ENCODE results near the gene PREB.
"Not testable (repeated sequence)": the region's sequence is repeated elsewhere in the genome, so short reads cannot be mapped to it uniquely, and the experiment has no call there.

The PREB gene

DNA sequence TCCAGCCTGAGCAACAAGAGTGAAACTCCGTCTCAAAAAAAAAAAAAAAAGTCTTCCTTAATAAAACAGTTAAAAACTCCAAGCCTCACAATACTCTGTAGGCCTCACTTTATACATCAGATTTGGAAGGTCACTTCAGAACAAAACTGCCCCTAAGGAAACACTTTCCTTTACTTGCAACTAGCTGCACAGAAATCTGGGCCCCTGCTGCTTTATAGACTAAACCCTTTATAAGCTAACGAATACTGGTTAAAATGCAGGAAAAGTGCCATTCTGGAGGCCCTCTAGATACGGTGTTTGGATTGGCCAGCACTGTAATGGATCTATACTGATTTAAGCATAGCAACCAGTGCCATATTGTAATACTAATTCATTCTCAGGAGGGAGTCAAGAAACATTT lies 9.3 kb downstream of the PREB start:
- no peak for DNase-seq

DNA sequence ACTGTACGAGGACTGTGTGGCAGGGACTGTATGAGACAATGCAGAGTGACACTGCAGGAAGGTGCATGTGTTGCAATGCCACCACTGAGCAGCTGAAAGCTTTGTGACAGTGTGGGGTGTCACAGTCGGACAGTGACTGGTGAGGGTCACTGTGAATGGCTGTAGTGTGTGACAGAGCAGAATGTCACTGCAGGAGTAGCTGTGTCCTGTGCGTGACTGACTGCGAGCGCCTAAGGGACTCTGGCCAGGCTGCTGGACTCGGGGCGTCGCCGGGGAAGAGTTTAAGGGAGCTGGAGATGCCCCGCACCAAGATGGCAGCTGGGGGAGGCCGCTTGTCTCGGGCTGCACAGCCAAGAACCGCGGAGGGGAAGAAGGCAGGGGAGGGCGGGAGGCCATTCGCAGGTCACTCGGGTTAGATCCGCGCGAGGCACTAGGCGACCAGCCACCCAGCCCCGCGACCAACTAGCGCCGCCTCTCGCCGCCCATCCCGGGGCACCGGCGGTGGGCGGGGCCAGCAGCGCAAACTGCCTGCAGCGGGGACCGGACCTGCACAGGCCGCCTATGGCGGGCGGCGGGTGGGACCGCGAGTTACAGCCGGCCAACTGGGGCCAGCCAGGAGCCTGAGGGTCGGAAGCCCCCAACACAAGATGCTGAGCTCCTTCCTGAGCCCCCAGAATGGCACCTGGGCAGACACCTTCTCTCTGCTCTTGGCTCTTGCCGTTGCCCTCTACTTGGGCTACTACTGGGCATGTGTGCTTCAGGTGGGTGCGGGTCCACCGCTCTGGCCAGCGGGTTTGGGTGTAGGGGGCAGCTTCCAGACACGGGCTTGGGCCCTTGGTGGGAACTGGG lies 10.9 kb downstream of the PREB start, which contains the start of gene ABHD1:
Gene ABHD1 (plus strand): TSS at position 514 of the 849 bp plus-strand sequence. CDS start 134 bp downstream, at position 648.
- DNase-seq = no peak

DNA sequence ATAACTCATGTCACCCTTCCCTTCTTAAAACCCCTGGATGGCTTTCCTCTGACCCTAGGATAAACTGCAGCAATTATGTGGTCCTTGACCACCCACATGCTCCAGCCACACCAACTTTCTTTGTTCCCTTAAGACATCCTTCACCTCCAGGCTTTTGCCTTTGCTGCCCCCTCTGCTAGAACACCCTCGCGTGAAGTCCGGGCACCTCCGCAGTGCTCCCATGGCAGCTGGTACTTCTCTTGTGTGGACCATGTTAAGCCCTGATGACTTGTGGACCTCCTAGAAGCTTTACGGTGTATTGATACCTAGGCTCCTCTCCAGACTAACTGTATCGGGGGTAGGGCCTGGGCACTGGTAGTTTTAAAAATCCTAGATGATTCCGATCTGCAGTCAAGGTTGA lies 11.6 kb downstream of the PREB start:
- no peak for DNase-seq

DNA sequence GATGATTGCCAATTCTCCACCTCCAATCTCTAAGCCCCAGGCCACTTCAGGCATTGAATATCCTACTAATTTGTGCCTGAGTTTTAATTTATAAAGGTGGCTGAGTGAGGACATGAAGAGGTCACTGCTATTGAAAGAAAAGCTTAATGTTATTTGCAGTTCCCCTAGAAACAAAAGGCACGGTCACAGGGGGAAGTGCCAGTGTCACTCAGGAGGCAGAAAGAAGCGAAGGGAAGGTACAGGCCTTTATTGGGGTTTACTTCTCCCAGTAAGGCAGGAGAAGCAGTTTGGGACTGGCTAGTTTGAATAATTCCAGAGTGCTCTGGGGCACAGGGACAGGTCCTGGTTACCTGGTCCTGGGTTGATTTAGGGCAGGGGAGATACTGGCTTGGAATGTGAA lies 12.5 kb downstream of the PREB start:
- DNase-seq = no peak

DNA sequence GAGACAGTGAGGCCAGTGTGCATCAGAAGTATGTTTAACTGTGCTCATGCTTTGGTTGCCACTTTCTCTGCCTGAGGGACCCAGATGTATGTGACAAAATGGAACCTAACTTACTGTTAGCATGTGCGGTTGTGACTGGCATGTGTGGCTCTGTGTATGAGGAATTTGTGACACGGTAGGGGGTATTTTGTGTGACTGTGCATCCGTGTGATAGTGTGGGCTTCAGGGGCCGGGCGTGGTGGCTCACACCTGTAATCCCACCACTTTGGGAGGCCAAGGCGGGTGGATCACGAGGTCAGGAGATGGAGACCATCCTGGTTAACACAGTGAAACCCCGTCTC lies 15.1 kb downstream of the PREB start:
- not testable (repeated sequence) for DNase-seq

DNA sequence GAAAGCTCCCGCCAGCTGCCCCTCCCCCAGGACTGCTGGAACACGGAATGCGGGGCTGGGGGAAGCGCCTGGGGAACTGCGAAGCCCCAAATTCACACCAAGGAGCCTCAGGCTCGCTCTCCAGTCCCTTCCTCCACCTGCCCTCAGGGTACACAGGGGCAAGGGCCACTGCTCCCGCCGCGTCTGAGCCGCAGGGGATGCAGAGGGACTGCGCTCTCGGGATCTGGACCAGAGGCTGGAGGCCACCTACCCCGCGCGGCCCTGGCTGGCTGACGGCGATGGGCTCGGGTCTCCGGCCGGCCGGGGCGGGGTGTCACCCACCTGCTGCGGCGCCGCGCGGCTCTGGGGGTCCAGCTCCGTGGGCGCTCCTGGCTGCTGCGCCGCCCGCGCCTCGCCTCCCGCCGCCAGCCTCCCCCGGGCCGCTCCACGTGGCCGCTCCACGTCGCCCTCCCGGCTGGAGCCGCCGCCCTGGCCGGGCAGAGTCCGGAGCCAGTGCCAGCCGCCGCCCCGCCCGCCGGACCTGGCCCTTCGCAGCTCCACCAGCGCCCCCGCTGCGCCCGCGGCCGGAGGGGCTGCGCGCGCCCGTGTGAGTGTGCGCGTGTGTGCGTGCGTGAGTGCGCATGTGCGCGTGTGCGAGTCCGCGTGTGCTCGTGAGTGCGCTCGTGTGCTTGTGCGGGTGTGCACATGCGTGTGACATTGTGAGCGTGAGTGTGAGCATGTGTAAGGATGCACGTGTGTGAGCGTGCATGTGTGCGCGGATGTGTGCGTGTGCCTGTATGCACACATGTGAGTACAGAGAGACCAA lies 15.7 kb downstream of the PREB start, which contains the start of gene CGREF1:
Gene CGREF1 (minus strand): TSS at position 604 of the 805 bp plus-strand sequence. CDS start 14,762 bp downstream, outside the sequence.
- DNase-seq = no peak

DNA sequence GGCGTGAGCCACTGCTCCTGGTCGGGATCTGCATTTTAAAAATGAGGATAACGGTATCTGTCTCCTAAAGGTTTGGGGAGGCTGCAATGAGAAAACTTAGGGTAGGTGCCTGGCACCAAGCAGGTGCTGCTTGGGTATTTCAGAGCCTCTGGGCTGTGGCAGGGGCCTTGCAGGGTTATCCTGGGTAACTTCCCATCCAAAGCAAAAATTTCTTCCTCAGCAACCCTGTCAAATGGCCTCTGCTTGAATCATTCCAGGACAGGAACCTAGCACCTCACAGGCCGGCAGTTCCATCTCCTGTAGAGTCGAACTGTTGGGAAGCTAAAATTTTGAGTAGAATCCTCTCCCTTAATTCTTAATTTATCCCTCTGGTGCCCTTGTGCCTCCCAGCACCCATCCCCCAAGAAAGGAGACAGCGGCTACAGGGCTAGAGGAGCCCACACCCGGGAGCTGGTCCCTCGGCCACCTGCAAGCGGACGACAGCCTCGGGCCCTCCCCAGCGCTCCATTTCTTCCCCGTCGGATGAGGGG lies 16.4 kb downstream of the PREB start:
- no peak for DNase-seq

DNA sequence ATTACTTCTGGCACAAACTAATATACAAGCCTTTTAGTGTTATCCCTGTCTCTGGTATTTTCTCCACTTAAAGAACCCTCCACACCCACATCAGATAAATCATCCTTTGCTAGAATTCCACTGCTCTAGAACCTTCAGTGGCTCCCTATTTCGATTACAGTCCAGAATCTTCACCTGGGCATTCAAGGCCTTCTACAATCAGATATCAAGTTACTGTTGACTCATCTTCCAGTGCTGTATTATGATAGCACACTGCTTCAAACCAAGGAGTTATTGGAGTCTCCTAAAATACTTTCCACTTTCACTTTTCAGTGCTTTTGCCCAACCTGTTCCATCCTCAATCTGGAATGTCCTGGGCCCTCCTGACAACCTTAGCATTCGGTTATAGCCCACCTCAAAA lies 18.9 kb downstream of the PREB start:
- DNase-seq = no peak

DNA sequence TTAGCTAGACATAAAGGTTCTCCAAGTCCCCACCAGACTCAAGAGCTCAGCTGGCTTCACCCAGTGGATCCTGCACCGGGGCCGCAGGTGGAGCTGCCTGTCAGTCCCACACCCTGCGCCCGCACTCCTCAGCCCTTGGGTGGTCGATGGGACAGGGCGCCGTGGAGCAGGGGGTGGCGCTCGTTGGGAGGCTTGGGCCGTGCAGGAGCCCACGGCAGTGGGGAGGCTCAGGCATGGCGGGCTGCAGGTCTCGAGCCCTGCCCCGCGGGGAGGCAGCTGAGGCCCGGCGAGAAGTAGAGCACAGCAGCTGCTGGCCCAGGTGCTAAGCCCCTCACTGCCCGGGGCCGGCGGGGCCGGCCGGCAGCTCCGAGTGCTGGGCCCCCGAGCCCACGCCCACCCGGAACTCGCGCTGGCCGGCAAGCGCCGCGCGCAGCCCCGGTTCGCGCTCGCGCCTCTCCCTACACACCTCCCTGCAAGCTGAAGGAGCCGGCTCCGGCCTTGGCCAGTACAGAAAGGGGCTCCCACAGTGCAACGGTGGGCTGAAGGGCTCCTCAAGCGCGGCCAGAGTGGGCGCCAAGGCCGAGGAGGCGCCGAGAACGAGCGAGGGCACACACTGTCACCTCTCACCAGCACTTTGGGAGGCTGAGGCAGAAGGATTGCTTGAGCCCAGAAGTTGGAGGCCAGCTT lies 22.9 kb downstream of the PREB start:
- DNase-seq = not testable (repeated sequence)

DNA sequence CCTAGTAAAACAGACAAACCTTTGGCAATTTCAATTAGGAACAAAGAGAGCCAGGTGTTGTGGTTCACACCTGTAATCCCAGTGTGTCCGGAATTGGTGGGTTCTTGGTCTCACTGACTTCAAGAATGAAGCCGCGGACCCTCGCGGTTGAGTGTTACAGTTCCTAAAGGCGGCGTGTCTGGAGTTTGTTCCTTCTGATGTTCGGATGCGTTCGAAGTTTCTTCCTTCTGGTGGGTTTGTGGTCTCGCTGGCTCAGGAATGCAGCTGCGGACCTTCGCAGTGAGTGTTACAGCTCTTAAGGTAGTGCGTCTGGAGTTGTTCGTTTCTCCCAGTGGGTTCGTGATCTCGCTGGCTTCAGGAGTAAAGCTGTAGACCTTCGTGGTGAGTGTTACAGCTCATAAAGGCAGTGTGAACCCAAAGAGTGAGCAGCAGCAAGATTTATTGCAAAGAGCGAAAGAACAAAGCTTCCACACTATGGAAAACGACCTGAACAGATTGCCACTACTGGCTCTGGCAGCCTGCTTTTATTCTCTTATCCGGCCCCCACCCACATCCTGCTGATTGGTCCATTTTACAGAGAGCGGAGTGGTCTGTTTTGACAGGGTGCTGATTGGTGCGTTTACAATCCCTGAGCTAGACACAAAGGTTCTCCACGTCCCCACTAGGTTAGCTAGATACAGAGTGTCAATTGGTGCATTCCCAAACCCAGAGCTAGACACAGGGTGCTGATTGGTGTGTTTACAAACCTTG lies 23.7 kb downstream of the PREB start:
- not testable (repeated sequence) for DNase-seq

DNA sequence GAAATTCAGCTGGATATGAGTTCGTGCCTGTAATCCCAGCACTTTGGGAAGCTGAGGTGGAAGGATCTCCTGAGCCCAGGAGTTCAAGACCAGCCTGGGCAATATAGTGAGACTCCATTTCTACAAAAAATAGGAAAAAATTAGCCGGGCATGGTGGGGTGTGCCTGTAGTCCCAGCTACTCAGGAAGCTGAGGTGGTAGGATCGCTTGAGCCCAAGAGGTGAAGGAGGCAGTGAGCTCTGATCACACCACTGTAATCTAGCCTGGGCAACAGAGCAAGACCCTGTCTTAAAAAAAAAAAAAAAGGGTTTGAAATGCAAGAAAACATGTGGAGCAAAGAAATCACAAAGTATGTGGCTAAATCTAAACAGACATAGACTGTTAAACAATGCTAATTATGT lies 25.4 kb downstream of the PREB start:
- no peak for DNase-seq

DNA sequence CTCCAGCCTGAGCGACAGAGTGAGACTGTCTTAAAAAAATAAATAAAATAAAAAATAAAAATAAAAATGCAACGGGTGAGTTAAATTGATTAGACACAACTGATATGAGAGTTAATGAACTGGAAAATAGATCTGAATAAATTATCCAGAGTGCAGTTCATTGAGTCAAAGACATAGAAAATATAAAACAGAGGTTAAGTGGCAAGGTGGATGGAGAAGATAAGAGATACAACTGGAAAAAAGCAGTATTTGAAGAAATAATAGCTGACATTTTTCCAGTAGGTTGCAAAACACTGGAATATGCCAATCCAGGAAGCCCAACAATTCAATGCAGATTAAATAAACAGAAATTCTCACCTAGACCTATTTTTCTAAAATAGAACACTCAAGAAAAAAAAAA lies 26.2 kb downstream of the PREB start:
- no peak for DNase-seq

DNA sequence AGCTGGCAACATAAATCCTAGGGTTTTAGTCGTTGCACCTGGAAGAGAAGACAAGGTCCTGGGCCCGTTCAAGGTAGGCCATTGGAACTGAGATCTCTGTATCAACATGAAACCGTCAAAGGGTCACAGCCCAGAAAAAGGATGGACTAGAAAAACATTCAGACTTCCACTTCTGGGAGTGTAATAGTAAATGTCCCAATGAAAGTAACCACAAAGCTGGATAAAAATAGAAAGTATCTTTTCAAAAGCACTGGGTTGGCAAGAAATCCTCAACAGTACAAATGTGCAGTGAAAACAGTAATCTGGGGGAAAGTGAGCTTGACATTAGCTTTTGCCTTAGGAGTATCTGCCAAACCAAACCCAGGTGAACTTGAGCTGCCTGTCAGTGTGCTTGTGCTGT lies 28.5 kb downstream of the PREB start:
- no peak for DNase-seq

DNA sequence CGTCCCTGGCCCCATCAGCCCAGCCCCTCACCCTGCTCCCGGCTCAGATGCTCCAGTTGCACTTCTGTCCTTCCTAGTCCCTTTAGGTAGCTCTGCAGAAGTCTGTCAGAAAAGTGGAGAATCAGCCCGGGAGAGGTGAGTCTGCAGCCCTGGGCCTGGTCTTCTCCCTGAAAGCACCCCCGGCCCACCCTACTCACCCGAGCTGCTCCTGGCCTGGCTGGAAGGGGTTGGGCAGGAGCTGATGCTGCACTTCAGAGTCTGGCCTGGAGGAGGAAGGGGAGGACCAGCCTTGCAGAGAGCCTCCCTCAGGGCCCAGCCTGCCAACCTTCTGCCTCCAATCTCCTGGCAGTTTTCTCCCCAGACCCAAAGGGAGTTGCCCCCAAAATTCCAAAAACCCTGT lies 32.1 kb downstream of the PREB start:
- DNase-seq = no peak

DNA sequence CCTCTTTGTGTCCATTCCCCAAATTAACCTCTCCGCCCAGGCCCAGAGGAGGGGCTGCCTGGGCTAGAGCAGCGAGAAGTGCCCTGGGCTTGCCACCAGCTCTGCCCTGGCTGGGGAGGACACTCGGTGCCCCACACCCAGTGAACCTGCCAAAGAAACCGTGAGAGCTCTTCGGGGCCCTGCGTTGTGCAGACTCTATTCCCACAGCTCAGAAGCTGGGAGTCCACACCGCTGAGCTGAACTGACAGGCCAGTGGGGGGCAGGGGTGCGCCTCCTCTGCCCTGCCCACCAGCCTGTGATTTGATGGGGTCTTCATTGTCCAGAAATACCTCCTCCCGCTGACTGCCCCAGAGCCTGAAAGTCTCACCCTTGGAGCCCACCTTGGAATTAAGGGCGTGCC lies 34.4 kb downstream of the PREB start:
- no peak for DNase-seq

DNA sequence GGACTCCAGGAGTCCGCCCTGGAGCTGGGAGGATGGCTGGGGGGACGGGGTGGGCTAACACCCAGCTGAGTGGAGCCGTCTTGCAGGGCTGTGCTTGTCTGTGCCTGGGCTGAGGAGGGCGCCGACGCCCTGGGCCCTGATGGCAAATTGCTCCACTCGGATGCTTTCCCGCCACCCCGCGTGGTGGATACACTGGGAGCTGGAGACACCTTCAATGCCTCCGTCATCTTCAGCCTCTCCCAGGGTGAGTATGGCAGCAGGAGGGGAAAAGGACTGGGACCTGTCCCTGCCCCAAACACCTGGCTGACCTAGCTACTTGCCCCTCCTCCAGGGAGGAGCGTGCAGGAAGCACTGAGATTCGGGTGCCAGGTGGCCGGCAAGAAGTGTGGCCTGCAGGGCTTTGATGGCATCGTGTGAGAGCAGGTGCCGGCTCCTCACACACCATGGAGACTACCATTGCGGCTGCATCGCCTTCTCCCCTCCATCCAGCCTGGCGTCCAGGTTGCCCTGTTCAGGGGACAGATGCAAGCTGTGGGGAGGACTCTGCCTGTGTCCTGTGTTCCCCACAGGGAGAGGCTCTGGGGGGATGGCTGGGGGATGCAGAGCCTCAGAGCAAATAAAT lies 35.0 kb downstream of the PREB start:
- DNase-seq = no peak

DNA sequence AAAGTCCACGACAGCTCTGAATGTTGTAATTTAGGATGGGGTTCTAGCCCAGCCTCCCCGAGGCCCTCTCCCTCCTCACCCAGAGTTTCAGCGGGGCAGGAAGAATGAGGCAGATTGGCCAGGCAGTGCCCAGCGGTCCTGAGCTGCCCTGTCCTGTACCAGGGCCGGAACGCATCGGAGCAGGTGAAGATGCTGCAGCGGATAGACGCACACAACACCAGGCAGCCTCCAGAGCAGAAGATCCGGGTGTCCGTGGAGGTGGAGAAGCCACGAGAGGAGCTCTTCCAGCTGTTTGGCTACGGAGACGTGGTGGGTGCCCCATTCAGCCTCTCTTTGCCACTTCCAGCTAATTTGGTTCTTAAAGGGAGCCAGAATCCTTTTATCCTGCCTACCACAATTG lies 37.1 kb downstream of the PREB start:
- DNase-seq = no peak

DNA sequence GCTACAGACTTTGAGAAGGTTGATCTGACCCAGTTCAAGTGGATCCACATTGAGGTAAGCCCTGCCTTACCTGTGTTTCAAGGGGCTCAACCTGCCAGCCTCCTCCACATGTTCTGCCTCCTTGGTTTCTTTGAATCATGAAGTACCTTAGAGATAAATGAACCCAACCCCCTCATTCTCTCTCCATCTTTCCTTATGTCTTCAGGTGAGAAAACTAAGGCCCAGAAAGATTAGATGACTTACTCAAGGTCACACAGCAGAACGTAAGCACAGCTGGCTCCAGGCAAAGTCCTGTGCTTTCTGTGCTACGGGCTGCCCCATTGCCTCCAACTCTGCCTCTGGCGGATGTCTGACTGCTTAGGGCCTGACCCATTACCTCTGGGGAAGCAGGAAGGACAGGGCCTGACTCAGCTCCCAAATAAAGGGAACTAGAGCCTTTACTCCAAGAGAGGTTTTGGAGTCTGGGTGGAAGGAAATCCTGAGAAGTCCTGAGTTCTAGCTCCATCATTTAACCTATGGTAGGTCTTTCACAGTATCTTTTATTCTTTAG lies 37.6 kb downstream of the PREB start:
- DNase-seq = no peak

DNA sequence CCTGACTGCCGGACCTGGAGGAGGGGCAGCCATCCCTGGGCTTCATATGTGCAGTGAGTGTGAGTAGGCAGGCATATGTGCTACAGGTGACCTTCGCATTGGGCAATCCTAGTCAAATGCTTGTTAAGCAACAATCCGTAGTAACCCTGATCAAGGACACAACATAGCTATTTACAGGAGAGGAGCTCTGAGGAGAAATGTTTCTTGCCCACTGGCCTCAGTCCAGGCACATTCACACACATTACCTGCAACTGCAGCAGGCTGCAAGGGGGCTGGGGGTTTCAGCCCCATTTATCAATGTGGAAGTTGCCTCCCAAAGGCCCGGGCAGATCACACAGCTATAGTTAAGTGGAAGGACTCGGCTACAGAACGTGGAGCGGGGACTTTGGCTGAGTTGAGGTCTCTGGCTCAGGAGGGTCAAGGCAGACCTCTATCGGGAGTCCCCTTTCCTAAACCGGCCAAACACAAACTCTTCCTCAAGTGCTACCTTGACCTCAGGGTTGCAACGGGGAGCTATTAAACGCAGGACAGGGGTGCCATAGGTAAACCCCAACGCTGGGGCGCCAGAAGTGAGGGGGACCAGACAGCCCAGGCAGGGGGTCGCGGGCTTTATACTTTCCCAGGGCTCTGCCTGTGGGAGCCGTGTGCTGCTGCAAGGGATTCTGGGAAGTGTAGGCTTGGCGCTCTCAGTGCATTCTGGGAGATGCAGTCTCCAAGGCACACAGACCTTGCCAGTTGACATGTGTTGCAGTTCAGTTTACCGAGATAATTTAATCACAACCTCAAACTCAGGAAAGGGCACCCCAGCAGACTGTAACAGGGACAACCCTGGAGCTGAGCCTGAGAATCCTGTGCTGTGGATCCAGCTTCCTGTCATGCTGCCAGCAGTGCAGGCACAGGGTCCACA lies 38.4 kb downstream of the PREB start:
- DNase-seq = no peak

DNA sequence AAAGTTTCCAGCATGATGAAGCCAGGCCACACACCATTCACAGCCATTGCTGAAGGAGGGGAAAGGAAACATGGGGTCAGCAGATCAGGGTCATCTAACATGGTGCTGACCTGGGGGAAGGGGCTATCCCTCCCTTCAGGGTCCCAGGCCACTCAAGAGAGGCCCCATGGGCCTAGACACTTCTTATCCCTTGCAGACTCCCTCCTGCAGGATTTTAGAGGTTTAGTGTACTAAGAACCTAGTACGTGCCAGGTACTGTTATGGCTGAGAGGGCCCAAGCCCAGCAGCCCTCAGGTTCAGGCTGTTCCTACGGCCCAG lies 39.0 kb downstream of the PREB start:
- DNase-seq = no peak
